Measurements from ENCODE around the gene LGR4. TPM values are rescaled to one million over a fixed set of nuclear protein-coding genes. Genes with fewer than 3 reads are reported as not detected.
"Not testable (repeated sequence)": the region's sequence is repeated elsewhere in the genome, so short reads cannot be mapped to it uniquely, and the experiment has no call there.

LGR4 gene
- total RNA-seq, 1 donor, result 56.1 TPM

GRCh38 chr11:27339941-27340340 lies 132.6 kb downstream of the LGR4 start:
- H3K79me2 ChIP-seq (ENCODE audit: insufficient read depth, low read length), result no peaks in the 10 kb centered on the region
- H3K4me2 ChIP-seq (ENCODE audit: insufficient read depth, low read length), result no peak overlapping the region
- H3K27ac ChIP-seq (ENCODE audit: low read depth, low read length), result no peak overlapping the region
- H3K4me1 ChIP-seq (ENCODE audit: insufficient read depth, low read length), result no peaks in the 10 kb centered on the region
- H4K20me1 ChIP-seq (ENCODE audit: insufficient read depth, low read length), result no peaks in the 10 kb centered on the region
- no peaks in the 10 kb centered on the region for H3K27me3 ChIP-seq (ENCODE audit: insufficient read depth, low read length)
- peak overlapping the region; percentile 5 for H2AFZ ChIP-seq (ENCODE audit: low read length)
- DNase-seq (ENCODE audit: insufficient read length, low spot score, missing footprints), result no peak
- H3K36me3 ChIP-seq (ENCODE audit: insufficient read depth, low read length), result peaks cover 8% of the 10 kb centered on the region
- TF ChIP-seq CTCF (IDR thresholded peaks at IDR 0.05; ENCODE audit: extremely low read depth, low read depth, low read length), result no peak
- H3K4me3 ChIP-seq (ENCODE audit: insufficient read depth, low read length), result no peak overlapping the region
- no peaks in the 10 kb centered on the region for H3K9me3 ChIP-seq (ENCODE audit: low read depth, low read length)

- H3K9me3 ChIP-seq (ENCODE audit: low read depth, low read length); H3K36me3 ChIP-seq (ENCODE audit: insufficient read depth, low read length); H3K79me2 ChIP-seq (ENCODE audit: insufficient read depth, low read length); H3K4me2 ChIP-seq (ENCODE audit: insufficient read depth, low read length); H3K27ac ChIP-seq (ENCODE audit: low read depth, low read length); H4K20me1 ChIP-seq (ENCODE audit: insufficient read depth, low read length); DNase-seq (ENCODE audit: insufficient read length, low spot score, missing footprints); H3K27me3 ChIP-seq (ENCODE audit: insufficient read depth, low read length); H2AFZ ChIP-seq (ENCODE audit: low read length); H3K4me3 ChIP-seq (ENCODE audit: insufficient read depth, low read length): not testable (repeated sequence)
- H3K4me1 ChIP-seq (ENCODE audit: insufficient read depth, low read length), result peaks cover 11% of the 10 kb centered on the region
Observed at GRCh38 chr11:27334764-27335163, 137.8 kb downstream of the LGR4 start.

GRCh38 chr11:27331981-27332380 lies 140.6 kb downstream of the LGR4 start:
- peak overlapping the region; percentile 45 for H3K27ac ChIP-seq (ENCODE audit: low read depth, low read length)
- no peaks in the 10 kb centered on the region for H3K9me3 ChIP-seq (ENCODE audit: low read depth, low read length)
- peaks cover 11% of the 10 kb centered on the region for H3K4me1 ChIP-seq (ENCODE audit: insufficient read depth, low read length)
- H4K20me1 ChIP-seq (ENCODE audit: insufficient read depth, low read length), result no peaks in the 10 kb centered on the region
- H3K27me3 ChIP-seq (ENCODE audit: insufficient read depth, low read length), result no peaks in the 10 kb centered on the region
- H3K79me2 ChIP-seq (ENCODE audit: insufficient read depth, low read length), result no peaks in the 10 kb centered on the region
- TF ChIP-seq CTCF (IDR thresholded peaks at IDR 0.05; ENCODE audit: extremely low read depth, low read depth, low read length), result no peak
- peak; percentile 22 for DNase-seq (ENCODE audit: insufficient read length, low spot score, missing footprints)
- H3K4me2 ChIP-seq (ENCODE audit: insufficient read depth, low read length), result peak overlapping the region; percentile 41
- H2AFZ ChIP-seq (ENCODE audit: low read length), result no peak overlapping the region
- H3K36me3 ChIP-seq (ENCODE audit: insufficient read depth, low read length), result no peaks in the 10 kb centered on the region
- H3K4me3 ChIP-seq (ENCODE audit: insufficient read depth, low read length), result no peak overlapping the region

- no peak for DNase-seq (ENCODE audit: insufficient read length, low spot score, missing footprints)
- H3K36me3 ChIP-seq (ENCODE audit: insufficient read depth, low read length), result no peaks in the 10 kb centered on the region
- no peaks in the 10 kb centered on the region for H3K9me3 ChIP-seq (ENCODE audit: low read depth, low read length)
- H4K20me1 ChIP-seq (ENCODE audit: insufficient read depth, low read length), result no peaks in the 10 kb centered on the region
- H2AFZ ChIP-seq (ENCODE audit: low read length), result no peak overlapping the region
- no peaks in the 10 kb centered on the region for H3K79me2 ChIP-seq (ENCODE audit: insufficient read depth, low read length)
- H3K4me2 ChIP-seq (ENCODE audit: insufficient read depth, low read length), result no peak overlapping the region
- H3K27ac ChIP-seq (ENCODE audit: low read depth, low read length), result no peak overlapping the region
- peaks cover 11% of the 10 kb centered on the region for H3K4me1 ChIP-seq (ENCODE audit: insufficient read depth, low read length)
- no peak overlapping the region for H3K4me3 ChIP-seq (ENCODE audit: insufficient read depth, low read length)
- no peaks in the 10 kb centered on the region for H3K27me3 ChIP-seq (ENCODE audit: insufficient read depth, low read length)
- TF ChIP-seq CTCF (IDR thresholded peaks at IDR 0.05; ENCODE audit: extremely low read depth, low read depth, low read length), result no peak
Observed at GRCh38 chr11:27330633-27331270, 141.8 kb downstream of the LGR4 start.
